GM18520 (cell line): Measurements from ENCODE around the gene KTI12.
"Not testable (repeated sequence)": the region's sequence is repeated elsewhere in the genome, so short reads cannot be mapped to it uniquely, and the experiment has no call there.

Experiments
- ATAC-seq: cut with Tn5 transposase; IDR thresholded peaks from one replicate; pipeline ENCODE4 v1.9.1; 2021; ENCODE audit not compliant: unreplicated experiment

The KTI12 gene, protein sequence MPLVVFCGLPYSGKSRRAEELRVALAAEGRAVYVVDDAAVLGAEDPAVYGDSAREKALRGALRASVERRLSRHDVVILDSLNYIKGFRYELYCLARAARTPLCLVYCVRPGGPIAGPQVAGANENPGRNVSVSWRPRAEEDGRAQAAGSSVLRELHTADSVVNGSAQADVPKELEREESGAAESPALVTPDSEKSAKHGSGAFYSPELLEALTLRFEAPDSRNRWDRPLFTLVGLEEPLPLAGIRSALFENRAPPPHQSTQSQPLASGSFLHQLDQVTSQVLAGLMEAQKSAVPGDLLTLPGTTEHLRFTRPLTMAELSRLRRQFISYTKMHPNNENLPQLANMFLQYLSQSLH

DNA sequence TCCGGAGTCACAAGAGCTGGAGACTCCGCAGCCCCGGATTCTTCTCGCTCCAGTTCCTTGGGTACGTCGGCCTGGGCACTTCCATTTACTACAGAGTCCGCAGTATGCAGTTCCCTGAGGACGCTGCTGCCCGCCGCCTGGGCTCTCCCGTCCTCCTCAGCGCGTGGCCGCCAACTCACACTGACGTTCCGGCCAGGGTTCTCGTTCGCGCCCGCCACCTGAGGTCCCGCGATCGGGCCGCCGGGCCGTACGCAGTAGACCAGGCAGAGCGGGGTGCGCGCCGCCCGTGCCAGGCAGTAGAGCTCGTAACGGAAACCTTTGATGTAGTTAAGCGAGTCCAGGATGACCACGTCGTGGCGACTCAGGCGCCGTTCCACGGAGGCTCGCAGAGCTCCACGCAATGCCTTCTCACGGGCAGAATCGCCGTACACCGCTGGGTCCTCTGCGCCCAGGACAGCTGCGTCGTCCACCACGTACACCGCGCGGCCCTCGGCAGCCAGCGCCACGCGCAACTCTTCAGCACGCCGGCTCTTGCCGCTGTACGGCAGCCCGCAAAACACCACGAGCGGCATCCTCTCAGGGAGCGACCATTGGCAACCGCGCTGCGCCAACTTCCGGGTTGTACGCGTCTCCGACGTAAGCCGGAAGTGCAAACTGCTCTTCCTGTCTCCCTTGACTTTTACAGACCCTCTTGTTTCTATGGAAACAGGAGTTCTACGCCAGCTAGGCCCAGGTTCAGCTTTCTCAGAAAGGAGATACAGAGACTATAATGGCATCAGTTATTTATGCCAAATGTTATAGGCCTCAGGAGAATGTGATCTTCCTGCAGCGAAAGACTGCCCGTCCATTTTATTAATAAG is at the start of gene KTI12:
Gene KTI12, minus strand, starts transcription at position 621 of the 860 bp plus-strand sequence. Its CDS starts 49 bp downstream, at position 572.
- peak; percentile 86 for ATAC-seq

DNA sequence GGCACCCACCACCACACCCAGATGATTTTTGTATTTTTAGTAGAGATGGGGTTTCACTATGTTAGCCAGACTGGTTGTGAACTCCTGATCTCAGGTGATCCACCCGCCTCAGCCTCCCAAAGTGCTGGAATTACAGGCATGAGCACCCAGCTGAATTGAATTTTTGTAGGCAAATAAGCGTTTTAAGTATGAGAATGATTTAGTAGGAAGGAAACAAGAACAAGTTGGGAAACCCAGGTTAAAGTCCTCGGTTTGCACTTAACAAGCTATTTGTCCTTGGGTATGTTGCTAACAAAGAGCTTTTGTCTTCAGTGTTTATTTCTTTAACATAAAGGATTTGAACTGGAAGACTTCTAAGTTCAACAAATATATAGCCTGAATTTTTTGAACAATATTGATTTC is 46.4 kb upstream of the KTI12 start:
- ATAC-seq: no peak

DNA sequence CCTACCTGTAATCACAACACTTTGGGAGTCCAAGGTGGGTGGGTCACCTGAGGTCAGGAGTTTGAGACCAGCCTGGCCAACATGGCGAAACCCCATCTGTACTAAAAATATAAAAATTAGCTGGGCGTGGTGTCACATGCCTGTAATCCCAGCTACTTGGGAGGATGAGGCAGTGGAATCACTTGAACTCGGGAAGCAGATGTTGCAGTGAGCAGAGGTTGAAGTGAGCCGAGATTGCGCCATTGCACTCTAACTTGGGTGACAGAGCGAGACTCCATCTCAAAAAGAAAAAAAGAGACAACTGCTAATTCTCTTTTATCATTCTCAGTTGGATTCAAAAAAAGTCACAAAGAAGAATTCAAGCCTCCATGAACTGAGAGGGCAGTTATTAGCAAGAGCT is 43.7 kb upstream of the KTI12 start:
- ATAC-seq: not testable (repeated sequence)

DNA sequence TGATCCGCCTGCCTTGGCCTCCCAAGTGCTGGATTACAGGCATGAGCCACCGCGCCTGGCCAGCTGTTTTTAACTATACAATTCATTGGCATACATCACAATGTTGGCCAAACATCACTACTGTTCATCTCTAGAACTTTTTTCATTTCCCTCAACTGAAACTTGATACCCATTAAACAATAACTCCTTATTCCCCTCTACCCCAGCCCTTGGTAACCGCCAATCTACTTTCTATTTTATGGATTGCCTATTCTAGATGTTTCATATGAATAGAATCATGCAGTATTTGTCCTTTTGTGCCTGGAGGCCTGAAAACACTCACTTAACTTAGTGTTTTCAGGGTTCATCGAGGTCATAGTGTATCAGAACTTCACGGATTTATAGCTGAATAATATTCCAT is 38.7 kb upstream of the KTI12 start:
- ATAC-seq: no peak

DNA sequence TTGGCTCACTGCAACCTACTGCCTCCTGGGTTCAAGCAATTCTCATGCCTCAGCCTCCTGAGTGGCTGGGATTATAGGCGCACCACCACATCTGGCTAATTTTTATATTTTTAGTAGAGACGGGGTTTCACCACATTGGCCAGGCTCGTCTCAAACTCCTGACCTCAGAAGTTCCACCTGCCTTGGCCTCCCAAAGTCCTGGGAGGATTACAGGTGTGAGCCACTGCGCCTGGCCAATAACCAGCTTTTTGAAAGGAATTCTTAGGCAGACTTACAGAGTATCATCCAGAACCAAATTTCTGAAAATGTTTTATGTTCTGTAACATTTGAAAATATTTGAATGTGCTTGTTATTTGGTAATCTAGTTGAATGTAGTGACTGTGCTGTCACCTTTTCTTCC is 37.1 kb upstream of the KTI12 start:
- no peak for ATAC-seq

DNA sequence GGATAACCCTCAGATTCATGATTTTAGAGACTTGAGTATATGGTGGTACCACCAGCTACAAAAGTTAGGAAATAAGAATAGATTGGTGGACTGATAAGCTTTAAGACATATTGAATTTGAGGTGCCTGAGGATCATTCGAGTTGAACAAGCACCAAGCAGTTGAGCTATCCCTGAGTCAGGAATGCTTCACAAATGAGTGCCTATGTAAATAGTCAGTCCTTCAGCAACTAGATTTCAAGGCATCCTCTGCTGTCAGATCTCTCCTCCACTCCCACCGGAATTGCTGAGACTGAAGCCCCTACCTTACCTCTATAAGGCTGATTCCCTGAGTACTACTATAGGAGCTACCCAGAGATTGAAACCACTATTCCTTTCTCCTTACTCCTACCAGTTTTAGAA is 29.6 kb upstream of the KTI12 start:
- no peak for ATAC-seq

DNA sequence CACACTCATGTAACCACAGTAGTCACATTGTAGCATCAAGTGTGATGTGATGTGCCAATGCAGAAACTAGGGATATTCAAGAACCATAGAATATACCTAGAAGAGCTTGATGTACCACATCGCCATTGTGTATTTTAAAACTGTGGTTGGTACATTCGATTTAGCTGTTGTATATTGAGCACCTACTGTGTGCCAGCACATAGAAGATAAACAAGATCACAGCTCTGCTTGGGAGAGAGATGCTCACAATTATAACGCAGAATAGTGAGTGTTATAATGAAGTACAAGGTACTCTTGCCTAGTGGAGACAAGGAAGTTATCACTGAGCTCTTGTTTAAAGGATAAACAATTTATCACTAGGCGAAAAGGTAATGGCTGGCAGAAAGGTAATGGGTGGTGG is 27.2 kb upstream of the KTI12 start:
- ATAC-seq: no peak

DNA sequence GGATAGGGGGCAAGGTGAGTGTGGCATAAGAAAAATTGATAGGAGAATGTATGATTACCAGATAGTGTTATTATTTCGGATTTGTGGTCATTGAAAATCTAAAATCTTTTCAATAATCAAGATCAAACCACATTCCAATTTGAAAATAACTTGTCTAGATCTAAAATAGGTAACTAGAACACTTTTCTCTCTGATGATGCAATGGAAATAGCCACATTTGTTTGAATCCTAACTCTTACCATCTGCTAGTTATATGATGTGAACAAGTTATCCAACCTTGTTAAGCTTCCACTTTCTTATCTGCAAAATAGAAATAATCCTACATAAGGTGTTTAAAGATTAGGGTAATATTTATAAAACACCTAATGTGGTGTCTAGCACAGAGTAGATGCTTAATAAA is 26.3 kb upstream of the KTI12 start:
- ATAC-seq: no peak

DNA sequence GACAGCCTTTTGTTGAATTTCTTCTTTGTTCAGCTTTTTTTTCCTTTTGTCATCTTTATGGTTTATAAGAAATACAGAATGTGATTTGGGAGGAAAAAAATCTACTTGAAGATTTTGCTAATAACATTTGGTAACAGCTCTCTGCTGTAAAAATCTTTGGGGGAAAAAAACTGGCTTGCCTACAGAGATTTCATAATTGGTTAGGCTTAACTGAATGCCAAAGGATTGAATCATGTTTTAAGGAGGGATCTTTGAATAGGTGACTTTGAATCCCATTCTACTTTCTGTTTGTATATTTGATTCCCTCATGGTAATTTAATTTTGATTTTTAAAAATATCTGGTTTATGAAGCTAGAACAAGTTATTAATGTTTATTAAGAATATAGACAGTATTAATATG is 25.7 kb upstream of the KTI12 start:
- ATAC-seq: no peak

DNA sequence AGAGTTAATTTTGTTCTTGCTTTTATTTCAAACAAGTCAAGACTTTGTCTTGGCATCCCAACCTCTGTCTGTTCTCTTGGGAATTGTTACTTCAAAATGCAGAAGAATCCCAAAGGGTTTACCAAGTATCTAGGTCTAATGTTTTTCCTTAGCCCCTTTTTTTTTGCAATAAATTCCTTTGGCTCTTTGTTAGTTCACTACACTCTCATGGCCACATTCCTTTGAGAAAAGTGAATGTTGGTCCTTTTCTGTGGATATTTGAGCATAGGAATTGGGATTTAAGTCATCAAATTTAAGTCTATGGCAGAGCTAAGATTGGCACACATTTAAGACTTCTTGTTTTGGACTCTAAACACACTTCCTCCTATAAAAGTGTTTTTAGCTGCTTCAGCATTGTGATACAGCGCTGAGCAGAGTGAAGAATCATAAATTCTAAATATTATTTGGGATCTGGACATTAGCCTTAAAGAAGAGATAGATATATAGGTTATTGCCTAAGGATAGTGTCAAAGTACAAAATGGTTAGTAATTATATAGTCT is 24.3 kb upstream of the KTI12 start:
- ATAC-seq: no peak

DNA sequence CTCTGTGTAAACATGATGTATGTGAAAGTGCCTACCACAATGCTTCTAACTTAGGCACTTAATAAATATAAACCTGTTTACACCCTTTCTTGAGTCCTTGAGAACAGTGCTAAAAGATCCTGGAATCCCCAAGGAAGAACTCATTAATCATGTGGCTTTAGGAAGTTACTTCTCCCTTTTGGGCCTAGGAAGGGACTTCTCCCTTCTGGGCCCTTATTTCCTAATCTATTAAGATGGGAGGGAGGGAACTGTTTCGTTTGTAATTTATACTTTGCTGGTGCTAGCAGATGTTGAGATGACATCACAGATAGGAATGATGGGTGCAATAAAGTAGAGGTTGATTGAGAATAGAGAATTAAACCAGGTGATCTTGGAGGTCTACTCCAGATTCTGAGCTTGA is 23.6 kb upstream of the KTI12 start:
- ATAC-seq: no peak

DNA sequence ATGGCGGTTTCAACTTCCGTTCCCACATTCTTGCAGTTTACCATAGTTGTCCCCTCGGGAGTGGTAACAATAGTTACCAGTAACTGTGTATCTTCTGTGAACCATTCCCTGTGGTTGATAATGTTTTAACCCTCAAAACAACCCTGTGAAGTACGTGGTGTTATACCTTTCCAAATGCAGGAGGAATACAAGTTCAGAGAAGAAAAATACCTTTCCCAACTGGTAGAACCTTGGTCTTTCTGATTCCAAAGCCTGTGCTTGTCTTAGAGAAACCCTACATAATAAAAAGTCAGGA is 23.3 kb upstream of the KTI12 start:
- ATAC-seq: peak; percentile 28

DNA sequence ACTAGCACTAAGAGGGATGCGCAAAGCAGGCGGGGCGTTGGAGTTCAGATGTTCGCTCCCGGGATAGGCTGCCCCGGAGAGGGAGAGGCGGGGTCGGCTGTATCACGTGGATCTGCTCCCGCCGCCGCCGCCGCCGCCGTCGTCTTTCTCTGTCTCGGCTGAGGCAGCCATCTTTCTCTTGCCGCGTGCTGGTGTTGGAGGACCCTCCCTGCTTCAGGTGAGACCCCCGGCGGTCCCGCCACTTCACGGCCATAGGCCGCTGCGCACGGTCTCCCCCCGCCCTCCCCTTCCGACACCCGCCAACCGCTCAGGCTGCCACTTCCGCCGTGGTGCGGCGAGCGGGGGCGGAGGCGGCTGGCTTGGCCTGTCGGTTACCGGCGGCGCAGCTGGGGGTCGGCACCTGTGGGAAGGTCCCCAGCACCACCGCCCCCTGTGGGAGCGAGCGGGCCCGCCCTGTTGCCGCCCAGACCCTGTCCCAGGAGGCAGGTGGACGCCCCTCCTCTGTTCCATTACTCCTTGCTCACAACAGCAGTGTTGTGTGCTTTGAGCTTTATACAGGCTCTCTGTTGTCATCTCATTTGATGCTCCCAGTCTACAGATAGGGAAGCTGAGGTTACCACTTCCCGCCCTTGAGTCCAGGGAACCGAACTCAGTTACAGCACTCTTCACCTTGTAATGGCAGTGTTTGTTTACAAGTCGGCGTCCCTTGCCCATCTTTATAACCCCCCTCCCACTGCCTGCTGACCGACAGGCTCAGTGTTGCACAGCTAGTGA is 22.7 kb upstream of the KTI12 start, which contains the start of gene BTF3L4:
Gene BTF3L4, plus strand, starts transcription at position 133 of the 774 bp plus-strand sequence. CDS start 3,553 bp downstream, outside the sequence.
- peak; percentile 57 for ATAC-seq

DNA sequence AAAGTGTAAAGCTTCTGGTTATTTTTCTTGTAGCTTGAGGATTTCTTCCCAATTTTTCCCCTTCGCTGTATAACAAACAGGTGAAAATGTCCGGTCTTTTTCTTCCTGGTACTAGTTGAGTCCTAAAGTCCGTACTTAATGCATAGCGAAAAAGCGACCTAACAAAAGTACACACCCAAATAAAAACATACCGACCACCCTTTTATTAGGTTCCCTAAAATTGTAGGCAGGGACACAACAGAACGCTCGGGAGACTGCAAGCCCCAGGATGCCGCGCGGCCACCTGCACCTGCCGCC is 22.2 kb upstream of the KTI12 start:
- ATAC-seq: no peak

DNA sequence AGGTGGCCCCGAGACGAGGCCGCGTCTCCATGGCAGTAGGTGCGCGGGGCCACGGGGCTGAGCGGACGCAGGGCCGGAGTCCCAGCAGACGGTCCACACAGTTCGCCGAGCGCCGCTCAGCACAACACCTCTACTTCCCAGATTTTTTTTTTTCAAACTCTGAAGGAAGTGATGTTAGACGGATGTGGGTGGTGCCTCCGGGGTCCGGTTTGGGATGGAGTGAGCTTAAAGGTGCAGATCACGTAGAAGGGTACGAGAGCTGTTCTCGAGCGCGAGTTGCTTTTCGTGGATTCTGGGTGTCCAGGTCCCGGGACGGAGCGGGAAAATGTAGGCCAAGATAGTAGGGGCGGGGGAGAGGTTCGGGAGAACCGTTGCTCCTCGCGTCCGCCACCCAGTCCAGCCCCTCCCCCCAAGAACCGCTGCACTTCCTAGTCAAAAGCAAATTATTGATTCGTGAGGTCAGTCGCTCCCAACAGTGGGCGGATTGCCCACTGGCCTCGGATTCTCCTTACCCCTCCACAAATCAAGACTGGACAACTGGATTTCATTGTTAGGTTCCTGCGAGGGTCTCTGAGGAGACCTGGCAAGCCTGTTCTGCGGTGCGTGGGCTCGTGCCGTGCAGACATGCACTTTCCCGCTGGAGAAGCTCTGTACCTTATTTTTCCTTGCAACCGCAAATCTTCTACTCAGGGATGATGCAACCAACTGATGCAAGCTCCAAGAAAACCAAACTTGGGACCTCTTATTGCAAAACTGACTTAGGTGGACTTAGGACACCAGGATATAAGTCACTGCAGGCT is 21.7 kb upstream of the KTI12 start, which contains the start of gene TXNDC12:
Gene TXNDC12, minus strand, starts transcription at position 126 of the 800 bp plus-strand sequence. Its CDS starts 95 bp downstream, at position 31.
- peak; percentile 36 for ATAC-seq

DNA sequence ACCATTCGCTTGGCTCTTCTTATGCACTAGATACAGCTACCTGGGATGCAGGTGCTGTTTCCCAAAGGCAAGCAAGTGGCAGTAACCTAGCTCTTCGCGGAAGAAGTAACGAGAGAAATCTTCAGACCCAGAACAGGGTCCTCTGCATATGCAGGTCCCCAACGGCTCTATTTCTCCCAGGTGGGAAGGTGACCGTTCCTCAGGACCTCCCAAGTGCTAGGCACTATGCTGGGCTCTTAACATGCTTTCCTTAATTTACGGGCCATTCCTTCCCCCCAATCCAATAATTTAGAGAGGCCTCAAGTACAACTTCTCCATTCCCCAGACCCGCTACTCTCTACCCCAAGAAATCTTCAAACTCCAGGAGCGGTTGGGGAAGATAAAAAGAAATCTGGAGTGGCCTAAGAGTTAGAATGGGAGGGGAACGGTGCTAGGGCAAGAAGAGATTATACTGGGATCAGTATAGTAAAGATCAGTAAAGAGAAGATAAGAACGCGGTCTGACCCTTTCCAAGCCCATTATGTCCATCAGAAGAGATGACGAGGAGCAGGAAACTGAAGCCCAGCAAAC is 21.0 kb upstream of the KTI12 start:
- no peak for ATAC-seq

DNA sequence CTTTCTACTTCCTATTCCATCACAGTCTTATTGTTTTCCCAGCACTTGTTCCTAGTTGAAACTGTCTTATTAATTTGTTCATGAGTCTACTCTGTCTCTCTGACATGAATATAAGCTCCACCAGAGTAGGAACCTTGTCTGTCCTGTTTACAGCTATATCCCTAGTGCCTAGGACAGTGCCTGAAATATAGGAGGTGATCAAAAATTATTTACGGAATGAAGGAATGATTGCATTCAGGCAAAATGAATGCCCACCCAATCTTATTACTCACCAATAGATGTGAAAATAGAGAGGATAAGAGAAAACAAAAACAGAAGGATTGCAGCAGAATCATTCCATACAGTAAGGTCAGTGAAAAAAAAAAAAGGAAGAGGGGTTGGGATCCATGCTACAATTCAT is 20.3 kb upstream of the KTI12 start:
- ATAC-seq: no peak

DNA sequence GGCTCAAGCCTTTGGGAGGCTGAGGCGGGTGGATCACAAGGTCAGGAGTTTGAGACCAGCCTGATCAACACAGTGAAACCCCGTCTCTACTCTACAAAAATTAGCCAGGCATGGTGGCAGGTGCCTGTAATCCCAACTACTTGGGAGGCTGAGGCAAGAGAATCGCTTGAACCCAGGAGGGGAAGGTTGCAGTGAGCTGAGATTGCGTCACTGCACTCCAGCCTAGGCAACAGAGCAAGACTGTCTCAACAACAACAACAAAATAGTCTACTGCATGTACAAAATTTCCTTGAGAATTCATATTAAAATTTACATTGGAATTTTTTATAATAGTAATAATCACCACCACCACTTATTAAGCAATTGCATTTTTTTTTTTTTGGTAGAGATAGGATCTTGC is 15.7 kb upstream of the KTI12 start:
- not testable (repeated sequence) for ATAC-seq

DNA sequence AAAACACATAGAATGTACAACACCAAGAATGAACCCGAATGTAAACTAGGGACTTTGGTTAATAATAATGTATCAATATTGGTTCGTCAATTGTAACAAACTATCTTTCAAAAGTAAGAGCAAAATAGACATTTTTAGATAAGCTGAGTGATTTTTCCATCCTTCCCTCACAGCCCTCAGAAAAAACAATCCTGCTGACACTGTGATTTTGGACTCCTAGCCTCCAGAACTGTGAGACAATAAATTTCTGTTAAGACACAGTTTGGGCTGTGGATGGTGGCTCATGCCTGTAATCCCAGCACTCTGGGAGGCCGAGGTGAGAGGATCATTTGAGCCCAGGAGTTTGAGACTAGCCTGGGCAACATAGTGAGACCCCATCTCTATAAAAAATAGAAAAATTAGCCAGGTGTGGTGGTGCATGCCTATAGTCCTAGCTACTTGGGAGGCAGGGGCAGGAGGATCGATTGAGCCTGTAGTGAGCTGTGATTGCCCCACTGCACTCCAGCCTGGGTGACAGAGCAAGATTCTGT is 12.1 kb upstream of the KTI12 start:
- ATAC-seq: not testable (repeated sequence)

DNA sequence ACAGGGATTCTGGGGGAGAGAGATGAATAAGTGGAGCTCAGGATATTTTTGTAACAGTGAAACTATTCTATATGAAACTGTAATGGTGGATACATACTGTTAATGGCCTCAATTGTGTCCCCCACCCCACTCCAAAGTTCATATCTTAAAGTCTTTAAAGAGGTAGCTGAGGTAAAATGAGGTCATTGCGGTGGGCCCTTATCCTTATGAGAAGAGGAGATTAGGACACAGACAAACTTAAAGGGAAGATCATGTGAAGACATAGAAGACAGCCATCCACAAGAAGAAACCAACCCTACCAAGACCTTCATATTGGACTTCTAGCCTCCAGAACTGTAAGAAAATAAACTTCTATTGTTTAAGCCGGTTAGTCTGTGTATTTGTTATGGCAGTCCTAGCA is 11.6 kb upstream of the KTI12 start:
- ATAC-seq: no peak
